WERI-Rb-1 (cell line): ENCODE results near the gene CTIF.

Experiments
- DNase-seq: peaks from one replicate; pipeline ENCODE4 v3.0.0-alpha.2; 2020
- H3K27ac ChIP-seq: fragments of 250-450 bp; sonication (Bioruptor Pico); 2 replicates; pipeline ENCODE4 v1.5.1; 2020; ENCODE audit warnings: mild to moderate bottlenecking, moderate library complexity
- H3K27me3 ChIP-seq: fragments of 250-450 bp; sonication (Bioruptor Pico); 2 replicates; pipeline ENCODE4 v1.5.1; 2021; ENCODE audit warnings: mild to moderate bottlenecking, low read depth, moderate library complexity; ENCODE audit not compliant: insufficient read depth, severe bottlenecking
- H3K36me3 ChIP-seq: fragments of 250-450 bp; sonication (Bioruptor Pico); 2 replicates; pipeline ENCODE4 v1.5.1; 2020; ENCODE audit warnings: mild to moderate bottlenecking, moderate library complexity
- H3K4me3 ChIP-seq: 2 replicates; pipeline ENCODE4 v1.5.1; 2011; ENCODE audit warnings: low read depth, mild to moderate bottlenecking, control low read depth, low read length
- H3K9me3 ChIP-seq: fragments of 250-450 bp; sonication (Bioruptor Pico); 2 replicates; pipeline ENCODE4 v1.5.1; 2021; ENCODE audit warnings: mild to moderate bottlenecking, moderate library complexity; ENCODE audit not compliant: severe bottlenecking
- CTCF ChIP-seq: IDR thresholded peaks from 2 replicates; pipeline ENCODE4 v1.5.1; 2011; ENCODE audit warnings: low read depth, mild to moderate bottlenecking, control low read depth, inconsistent platforms, low read length

CTIF gene

GRCh38 chr18:48826271-48826670 lies 287.4 kb downstream of the CTIF start:
- Histone ChIP-seq H3K36me3 (no peaks in the 10 kb centered on the region; the same call in 1 of the 2 replicates), H3K27me3 (no peaks in the 10 kb centered on the region), H3K27ac (no peak overlapping the region), H3K9me3 (no peaks in the 10 kb centered on the region), H3K4me3 (no peak overlapping the region)
- TF ChIP-seq CTCF = no peak
- DNase-seq = peak; percentile 4

- no peak overlapping the region for H3K27ac ChIP-seq
- DNase-seq = peak; percentile 6
These were observed 288.0 kb downstream of the CTIF start for GRCh38 chr18:48826806-48827205.

GRCh38 chr18:48827291-48828193 lies 288.7 kb downstream of the CTIF start:
- Histone ChIP-seq H3K9me3 (no peaks in the 10 kb centered on the region), H3K4me3 (no peak overlapping the region), H3K36me3 (no peaks in the 10 kb centered on the region; the same call in 1 of the 2 replicates), H3K27ac (peak overlapping the region; percentile 1; the same call in 1 of the 2 replicates), H3K27me3 (no peaks in the 10 kb centered on the region)
- TF ChIP-seq CTCF = no peak
- DNase-seq = peak; percentile 15

More at GRCh38 chr18:48826806-48827205, 288.0 kb downstream of the CTIF start:
- Histone ChIP-seq H3K27me3 (no peaks in the 10 kb centered on the region), H3K36me3 (no peaks in the 10 kb centered on the region; the same call in 1 of the 2 replicates), H3K9me3 (no peaks in the 10 kb centered on the region), H3K4me3 (no peak overlapping the region)
- TF ChIP-seq CTCF = no peak

- Histone ChIP-seq H3K36me3 (no peaks in the 10 kb centered on the region), H3K27me3 (no peaks in the 10 kb centered on the region), H3K27ac (peak overlapping the region; percentile 1; the same call in 1 of the 2 replicates), H3K9me3 (no peaks in the 10 kb centered on the region), H3K4me3 (no peak overlapping the region)
- no peak for DNase-seq
- no peak for TF ChIP-seq CTCF
These were observed 289.3 kb downstream of the CTIF start for GRCh38 chr18:48828194-48828545.

- DNase-seq = peak; percentile 71
- Histone ChIP-seq H3K9me3 (no peaks in the 10 kb centered on the region), H3K36me3 (no peaks in the 10 kb centered on the region), H3K27me3 (no peaks in the 10 kb centered on the region), H3K27ac (no peak overlapping the region; the same call in 1 of the 2 replicates), H3K4me3 (no peak overlapping the region)
- TF ChIP-seq CTCF = 0 out of 2 replicates have a peak, but pooled peaks have one; percentile 5
These were observed 290.0 kb downstream of the CTIF start for GRCh38 chr18:48828691-48829442.
